HG03565 (cell line): ENCODE results near the gene C6orf62.
"Not testable (repeated sequence)": the region's sequence is repeated elsewhere in the genome, so short reads cannot be mapped to it uniquely, and the experiment has no call there.

Source experiments
- ATAC-seq: cut with Tn5 transposase; IDR thresholded peaks from one replicate; pipeline ENCODE4 v1.9.1; 2021; ENCODE audit warnings: mild to moderate bottlenecking, moderate library complexity; ENCODE audit not compliant: unreplicated experiment

Gene C6orf62

GRCh38 chr6:24719125-24719971 is at the start of gene C6orf62:
Gene C6orf62 (minus strand): TSS chr6:24719154. CDS start chr6:24718668, 486 bp downstream.
- peak; percentile 7 for ATAC-seq

- ATAC-seq: no peak
Measured at GRCh38 chr6:24768361-24768760, 49.4 kb upstream of the C6orf62 start.

DNA sequence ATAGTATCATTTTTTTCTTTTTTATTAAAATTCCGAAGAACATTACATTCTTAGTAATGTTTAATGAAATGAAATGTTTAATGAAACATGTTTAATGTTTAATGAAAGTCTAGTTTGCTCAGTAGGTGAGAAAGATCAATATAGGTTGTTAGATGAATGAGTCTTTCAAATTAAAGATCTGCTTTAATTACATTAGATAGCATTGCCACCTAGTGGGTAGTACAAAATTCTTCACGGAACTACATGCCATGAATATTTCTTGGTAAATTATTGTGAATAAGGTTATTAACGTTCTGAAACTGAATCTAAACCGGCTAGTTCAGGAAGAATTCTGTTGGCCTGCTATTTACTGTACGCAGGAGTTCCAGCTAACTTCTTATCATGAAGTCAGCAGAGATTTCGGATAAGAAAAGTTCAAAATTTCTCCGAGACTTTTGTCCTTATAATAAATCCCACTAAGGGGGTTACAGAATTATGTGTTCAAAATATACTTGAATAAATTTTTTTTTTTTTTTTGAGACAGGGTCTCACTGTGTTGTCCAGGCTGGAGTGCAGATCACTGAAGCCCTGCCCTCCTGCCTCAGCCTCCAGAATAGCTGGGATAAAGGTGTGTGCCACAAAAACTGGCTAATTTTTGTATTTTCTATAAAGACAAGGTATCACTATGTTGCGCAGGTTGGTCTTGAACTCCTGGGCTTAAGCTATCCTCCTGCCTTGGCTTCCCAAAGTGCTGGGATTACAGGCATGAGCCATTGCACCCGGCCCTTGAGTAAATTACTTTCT is 47.9 kb upstream of the C6orf62 start:
- ATAC-seq: no peak

GRCh38 chr6:24765968-24766367 is 47.0 kb upstream of the C6orf62 start:
- ATAC-seq: not testable (repeated sequence)

GRCh38 chr6:24764833-24765828 is 46.2 kb upstream of the C6orf62 start:
- not testable (repeated sequence) for ATAC-seq

GRCh38 chr6:24763578-24763977 is 44.6 kb upstream of the C6orf62 start:
- ATAC-seq: no peak

DNA sequence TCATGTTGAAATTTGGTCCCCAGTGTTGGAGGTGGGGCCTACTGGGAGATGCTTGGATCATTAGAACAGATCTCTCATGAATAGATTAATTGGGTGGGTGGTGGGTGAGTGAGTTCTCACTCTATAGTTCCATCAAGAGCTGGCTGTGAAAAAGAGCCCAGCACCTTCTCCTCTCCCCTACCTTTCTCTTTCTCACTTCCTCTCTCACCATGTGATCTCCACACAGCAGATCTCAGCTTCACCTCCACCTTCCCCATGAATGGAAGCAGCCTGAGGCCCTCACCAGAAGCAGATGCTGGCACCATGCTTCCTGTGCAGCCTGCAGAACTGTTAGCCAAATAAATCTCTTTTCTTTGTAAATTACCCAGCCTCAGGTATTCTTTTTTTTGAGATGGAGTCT is 42.9 kb upstream of the C6orf62 start:
- ATAC-seq: no peak

GRCh38 chr6:24761193-24761835 is 42.4 kb upstream of the C6orf62 start:
- ATAC-seq: no peak

GRCh38 chr6:24760210-24760609 is 41.3 kb upstream of the C6orf62 start:
- no peak for ATAC-seq

- no peak for ATAC-seq
Measured at GRCh38 chr6:24759718-24760117, 40.8 kb upstream of the C6orf62 start.

- no peak for ATAC-seq
Measured at GRCh38 chr6:24757611-24758010, 38.7 kb upstream of the C6orf62 start.

GRCh38 chr6:24755279-24755678 is 36.3 kb upstream of the C6orf62 start:
- ATAC-seq: no peak

GRCh38 chr6:24754378-24754777 is 35.4 kb upstream of the C6orf62 start:
- ATAC-seq: not testable (repeated sequence)

DNA sequence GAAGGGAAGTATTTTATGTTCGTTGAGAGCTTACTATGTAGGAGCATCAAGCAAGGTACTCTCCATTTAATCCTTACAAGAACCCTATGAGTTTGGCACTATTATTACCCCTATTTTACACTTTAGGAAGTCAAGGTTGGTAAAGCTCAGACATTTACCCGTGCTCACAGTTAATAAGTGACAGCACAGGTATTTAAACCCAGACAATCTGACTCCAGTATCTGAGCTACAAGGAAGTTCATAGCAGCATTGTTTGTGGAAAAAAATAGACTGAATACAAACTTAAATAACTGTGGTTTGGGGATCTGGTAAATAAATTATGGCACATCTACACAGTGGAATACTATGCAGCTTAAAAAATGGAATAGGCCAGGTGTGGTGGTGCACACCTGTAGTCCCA is 34.6 kb upstream of the C6orf62 start:
- no peak for ATAC-seq

DNA sequence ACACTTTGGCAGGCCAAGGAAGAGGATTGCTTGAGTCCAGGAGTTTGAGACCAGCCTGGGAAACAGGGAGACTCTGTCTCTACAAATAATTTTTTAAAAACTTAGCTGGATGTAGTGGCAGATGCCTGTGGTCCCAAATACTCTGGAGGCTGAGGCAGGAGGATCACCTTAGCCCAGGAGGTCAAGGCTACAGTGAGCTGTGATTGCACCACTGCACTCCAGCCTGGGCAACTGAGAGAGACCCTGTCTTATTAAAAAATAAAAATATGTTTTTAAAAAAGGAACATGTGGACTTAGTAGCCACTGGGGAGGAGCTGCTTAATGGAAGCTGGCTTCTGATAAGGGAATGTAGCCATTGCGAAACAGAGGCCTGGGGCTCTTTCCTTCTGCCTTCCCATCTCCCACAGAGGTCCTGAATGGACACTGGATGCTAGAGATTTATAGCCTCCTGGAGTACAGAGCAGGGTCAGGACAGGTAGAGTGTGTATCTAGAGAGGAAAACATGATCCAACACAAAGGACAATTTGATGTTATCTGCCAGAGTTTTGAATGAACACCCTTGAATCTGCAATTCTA is 34.1 kb upstream of the C6orf62 start:
- no peak for ATAC-seq

GRCh38 chr6:24752503-24752902 is 33.5 kb upstream of the C6orf62 start:
- no peak for ATAC-seq

- ATAC-seq: not testable (repeated sequence)
Measured at GRCh38 chr6:24750878-24751277, 31.9 kb upstream of the C6orf62 start.

GRCh38 chr6:24749297-24749696 is 30.3 kb upstream of the C6orf62 start:
- no peak for ATAC-seq

DNA sequence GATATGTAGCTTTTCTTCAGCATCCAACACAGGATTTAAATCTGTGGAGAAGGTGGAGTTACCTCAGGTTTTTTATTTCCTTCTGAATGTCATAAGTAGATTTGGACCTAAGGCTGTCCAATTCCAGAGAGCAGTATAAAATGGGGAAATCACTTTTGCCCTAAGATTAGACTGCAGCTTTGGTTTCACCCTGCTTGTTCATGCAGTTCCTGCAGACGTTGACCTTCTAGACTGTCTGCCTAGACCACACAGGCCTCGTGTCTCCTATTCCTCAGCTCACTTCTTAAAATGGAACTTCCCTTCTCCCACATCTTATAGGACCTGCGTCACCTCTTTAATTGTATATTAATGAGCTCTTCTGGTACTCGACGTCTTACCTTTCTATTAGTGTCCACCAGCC is 26.0 kb upstream of the C6orf62 start:
- ATAC-seq: no peak

GRCh38 chr6:24743944-24744335 is 25.0 kb upstream of the C6orf62 start:
- peak; percentile 37 for ATAC-seq
